ENCODE results near the gene LTBP4.

Gene LTBP4

GRCh38 chr19:40609561-40610395 is 8.6 kb downstream of the LTBP4 start (continued):
- no peak for TF ChIP-seq REST (tag by site-specific recombination; IDR thresholded peaks at IDR 0.05)
- TF ChIP-seq BCL11B (tag by site-specific recombination; IDR thresholded peaks at IDR 0.05; ENCODE audit: low read depth), result peak; percentile 51
- TF ChIP-seq ZNF654 (tag by site-specific recombination; IDR thresholded peaks at IDR 0.05; ENCODE audit: low read depth), result no peak
- no peak for TF ChIP-seq ZSCAN5A (tag by site-specific recombination; IDR thresholded peaks at IDR 0.05)
- no peak for TF ChIP-seq ZNF23 (tag by site-specific recombination; IDR thresholded peaks at IDR 0.05; ENCODE audit: borderline replicate concordance)
- TF ChIP-seq KLF10 (tag by site-specific recombination; IDR thresholded peaks at IDR 0.05), result peak; percentile 72
- no peak for TF ChIP-seq ZNF433 (tag by site-specific recombination; IDR thresholded peaks at IDR 0.05; ENCODE audit: low read depth)
- TF ChIP-seq PRDM1 (tag by site-specific recombination; IDR thresholded peaks at IDR 0.05), result no peak
- TF ChIP-seq YY1 (tag by site-specific recombination; IDR thresholded peaks at IDR 0.05), result no peak
- no peak for TF ChIP-seq ZNF292 (tag by site-specific recombination; IDR thresholded peaks at IDR 0.05; ENCODE audit: borderline replicate concordance, low read depth)
- no peak for TF ChIP-seq ZNF221 (tag by site-specific recombination; IDR thresholded peaks at IDR 0.05; ENCODE audit: borderline replicate concordance)
- TF ChIP-seq ZBTB26 (tag by site-specific recombination; optimal IDR thresholded peaks at IDR 0.05), result peak; percentile 57
- TF ChIP-seq ZNF404 (tag by site-specific recombination; IDR thresholded peaks at IDR 0.05), result no peak
- no peak; the same call in 1 of the 2 replicates for TF ChIP-seq ZNF10 (tag by site-specific recombination; IDR thresholded peaks at IDR 0.05)
- TF ChIP-seq ZNF311 (tag by site-specific recombination; IDR thresholded peaks at IDR 0.05; ENCODE audit: borderline replicate concordance), result no peak
- TF ChIP-seq ZNF76 (tag by site-specific recombination; IDR thresholded peaks at IDR 0.05; ENCODE audit: borderline replicate concordance, low read depth), result peak; percentile 31; the same call in 1 of the 2 replicates
- TF ChIP-seq ZNF785 (tag by site-specific recombination; IDR thresholded peaks at IDR 0.05), result peak; percentile 41; the same call in 1 of the 2 replicates
- TF ChIP-seq ZNF449 (tag by site-specific recombination; IDR thresholded peaks at IDR 0.05), result no peak
- TF ChIP-seq ZNF792 (tag by site-specific recombination; IDR thresholded peaks at IDR 0.05), result no peak
- TF ChIP-seq KLF16 (tag by site-specific recombination; IDR thresholded peaks at IDR 0.05), result peak; percentile 88
- TF ChIP-seq ZNF544 (tag by site-specific recombination; IDR thresholded peaks at IDR 0.05), result no peak
- TF ChIP-seq SALL2 (tag by site-specific recombination; IDR thresholded peaks at IDR 0.05; ENCODE audit: borderline replicate concordance), result no peak
- TF ChIP-seq ZNF660 (tag by site-specific recombination; IDR thresholded peaks at IDR 0.05), result no peak
- TF ChIP-seq ZNF280D (tag by site-specific recombination; IDR thresholded peaks at IDR 0.05), result no peak; the same call in 1 of the 2 replicates
- no peak for TF ChIP-seq REPIN1 (tag by site-specific recombination; IDR thresholded peaks at IDR 0.05; ENCODE audit: low read depth)
- TF ChIP-seq ZNF658 (tag by site-specific recombination; IDR thresholded peaks at IDR 0.05), result no peak
- TF ChIP-seq PRDM6 (tag by site-specific recombination; IDR thresholded peaks at IDR 0.05), result no peak
